CD14-positive monocyte (primary cell): Measurements from ENCODE around the gene TTR. TPM values are rescaled to one million over a fixed set of nuclear protein-coding genes. Genes with fewer than 3 reads are reported as not detected.

Source experiments
- DNase-seq, 3 donors: peaks; one replicate each; pipeline ENCODE4 v3.0.0-alpha.2; 2011 to 2022
- H2AFZ ChIP-seq: 2 replicates; pipeline ENCODE4 v1.6.0; 2012; ENCODE audit warnings: mild to moderate bottlenecking, low read depth, low read length, inconsistent platforms; ENCODE audit not compliant: insufficient read depth, poor library complexity, severe bottlenecking
- H3K27ac ChIP-seq, 2 donors: 1 replicate in 1 of 2; 2 replicates in 1 of 2; pipeline ENCODE4 v1.5.1; 2012 to 2013; ENCODE audit warnings: low read length in 2 of 2, control low read depth in 1 of 2, inconsistent platforms in 1 of 2, low read depth in 1 of 2, mild to moderate bottlenecking in 1 of 2
- H3K27me3 ChIP-seq, 2 donors: one replicate each; pipeline versions ENCODE4 v1.6.0 to v1.6.1; 2011 to 2013; ENCODE audit warnings: low read length in 2 of 2; ENCODE audit not compliant: control insufficient read depth in 2 of 2, insufficient read depth in 2 of 2
- H3K36me3 ChIP-seq, 2 donors: replicated peaks in 1 of 2; 1 replicate in 1 of 2; 2 replicates in 1 of 2; pipeline versions ENCODE4 v1.5.1 to v1.6.1; 2012 to 2013; ENCODE audit warnings: low read length in 2 of 2, control low read depth in 1 of 2, inconsistent platforms in 1 of 2, mild to moderate bottlenecking in 1 of 2; ENCODE audit not compliant: insufficient read depth in 2 of 2, control insufficient read depth in 1 of 2
- H3K4me1 ChIP-seq, 2 donors: 1 replicate in 1 of 2; 2 replicates in 1 of 2; pipeline versions ENCODE4 v1.5.1 to v1.6.1; 2012 to 2013; ENCODE audit warnings: low read length in 2 of 2, control low read depth in 1 of 2, inconsistent platforms in 1 of 2, mild to moderate bottlenecking in 1 of 2, moderate library complexity in 1 of 2; ENCODE audit not compliant: insufficient read depth in 2 of 2, control insufficient read depth in 1 of 2
- H3K4me2 ChIP-seq: replicated peaks from 2 replicates; pipeline ENCODE3; 2012; ENCODE audit warnings: low read length, moderate library complexity, mild to moderate bottlenecking; ENCODE audit not compliant: poor library complexity, severe bottlenecking; ENCODE audit errors: extremely low read depth
- H3K4me3 ChIP-seq, 3 experiments: fragments of 200-600 bp in 1 of 3; sonication (generic) in 1 of 3; replicated peaks in 1 of 3; 1 replicate in 2 of 3; 2 replicates in 1 of 3; pipeline ENCODE4 v1.5.1; 2011 to 2013; ENCODE audit warnings: low read length in 3 of 3, mild to moderate bottlenecking in 3 of 3, control low read depth in 2 of 3, low read depth in 2 of 3, inconsistent platforms in 1 of 3, moderate library complexity in 1 of 3
- H3K79me2 ChIP-seq: 2 replicates; pipeline ENCODE4 v1.6.0; 2012; ENCODE audit warnings: mild to moderate bottlenecking, control low read depth, inconsistent platforms, low read length, moderate library complexity; ENCODE audit not compliant: insufficient read depth
- H3K9ac ChIP-seq: 2 replicates; pipeline ENCODE4 v1.6.0; 2017; ENCODE audit warnings: low read length, mild to moderate bottlenecking; ENCODE audit not compliant: insufficient read depth, poor library complexity, severe bottlenecking
- H3K9me3 ChIP-seq, 2 donors: replicated peaks in 1 of 2; 1 replicate in 1 of 2; 2 replicates in 1 of 2; pipeline versions ENCODE4 v1.5.1 to v1.6.1; 2012 to 2013; ENCODE audit warnings: low read length in 2 of 2, control low read depth in 1 of 2; ENCODE audit not compliant: control insufficient read depth in 1 of 2, insufficient read depth in 1 of 2
- H4K20me1 ChIP-seq: 2 replicates; pipeline ENCODE4 v1.6.0; 2012; ENCODE audit warnings: mild to moderate bottlenecking, low read length, control low read depth, moderate library complexity; ENCODE audit not compliant: insufficient read depth
- H3K27ac Mint-ChIP-seq, 7 donors: one replicate each; pipeline ENCODE4 v1.8.0; 2020; ENCODE audit warnings: mild to moderate bottlenecking in 7 of 7, mixed read lengths in 7 of 7, moderate library complexity in 6 of 7, inconsistent platforms in 2 of 7
- H3K27me3 Mint-ChIP-seq, 3 donors: one replicate each; pipeline ENCODE4 v1.8.0; 2021 to 2022; ENCODE audit warnings: low read depth in 3 of 3, mild to moderate bottlenecking in 3 of 3, mixed read lengths in 3 of 3, moderate library complexity in 3 of 3, inconsistent platforms in 1 of 3
- H3K36me3 Mint-ChIP-seq, 2 donors: one replicate each; pipeline ENCODE4 v1.8.0; 2020; ENCODE audit warnings: mixed read lengths in 2 of 2, inconsistent platforms in 1 of 2, mild to moderate bottlenecking in 1 of 2
- H3K4me1 Mint-ChIP-seq: one replicate; pipeline ENCODE4 v1.8.0; 2020; ENCODE audit warnings: mild to moderate bottlenecking, mixed read lengths
- H3K4me3 Mint-ChIP-seq, 2 donors: one replicate each; pipeline ENCODE4 v1.8.0; 2020; ENCODE audit warnings: mild to moderate bottlenecking in 2 of 2, mixed read lengths in 2 of 2, moderate library complexity in 1 of 2
- H3K9me3 Mint-ChIP-seq, 7 donors: one replicate each; pipeline ENCODE4 v1.8.0; 2020 to 2022; ENCODE audit warnings: mixed read lengths in 7 of 7, mild to moderate bottlenecking in 6 of 7, moderate library complexity in 6 of 7, inconsistent platforms in 2 of 7
- WGBS: methylation state at CpG from one replicate; pipeline ENCODE4 v1.1.5; 2013; ENCODE audit warnings: missing lambda C conversion rate; ENCODE audit not compliant: insufficient coverage; 5-methylcytosine and 5-hydroxymethylcytosine counted together
- intact Hi-C, 2 donors: fragments of 100-400 bp; cut with micrococcal nuclease; formaldehyde crosslinking; loops; one replicate each; pipeline versions ENCODE4 v1.15.0 to v1.15.1; 2023
- polyA plus RNA-seq, 3 donors: library from polyadenylated mRNA; depleted of rRNA in 1 of 3; unstranded in 2 of 3; stranded (reverse) in 1 of 3; fragments of 300-500 nt in 2 of 3; fragments of >200 nt in 1 of 3; fragmentation: Illumina TruSeq in 2 of 3; gene quantifications; 1 replicate in 2 of 3; 2 replicates in 1 of 3; pipeline ENCODE4 v1.2.3, GENCODE V29; 2012 to 2021
- TF ChIP-seq, protein P1 (sequence below): fragments of 200-600 bp; IDR thresholded peaks from one replicate; pipeline ENCODE4 v1.8.0; 2022; ENCODE audit warnings: antibody characterized with exemption, mild to moderate bottlenecking

TTR gene
- polyA plus RNA-seq, 3 donors: not detected

DNA sequence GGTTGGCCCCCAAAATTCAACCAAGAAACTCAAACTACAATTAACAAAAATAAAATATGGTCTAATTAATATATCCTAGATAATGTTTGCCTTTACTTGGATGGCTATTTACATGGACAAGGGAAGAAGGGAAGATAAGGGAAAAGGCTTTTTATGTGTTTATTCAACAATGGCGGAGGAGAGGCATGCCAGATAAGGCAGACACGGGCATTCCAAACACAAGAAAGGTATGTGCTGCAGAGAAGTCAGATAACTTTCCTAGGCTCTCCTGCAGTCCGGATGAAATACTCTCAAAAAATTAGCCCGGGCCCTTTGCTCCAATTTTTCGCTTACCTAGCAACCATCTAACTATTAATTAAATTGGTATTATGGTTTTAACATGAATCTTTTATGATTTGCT lies 5.1 kb upstream of the TTR start:
- Mint-ChIP-seq H3K27me3 (no peaks in the 10 kb centered on the region), H3K4me1 (no peaks in the 10 kb centered on the region), H3K36me3 (no peaks in the 10 kb centered on the region), H3K27ac (no peak overlapping the region), H3K9me3 (peaks cover 0 to 7% (median 2%) of the 10 kb centered on the region in 7 donors), H3K4me3 (no peak overlapping the region)
- no peaks in the 10 kb centered on the region for H3K36me3 ChIP-seq
- H3K4me3 ChIP-seq: no peak overlapping the region
- WGBS: no CpG with 5 or more reads among the region's 5 CpGs
- TF ChIP-seq, protein P1, sequence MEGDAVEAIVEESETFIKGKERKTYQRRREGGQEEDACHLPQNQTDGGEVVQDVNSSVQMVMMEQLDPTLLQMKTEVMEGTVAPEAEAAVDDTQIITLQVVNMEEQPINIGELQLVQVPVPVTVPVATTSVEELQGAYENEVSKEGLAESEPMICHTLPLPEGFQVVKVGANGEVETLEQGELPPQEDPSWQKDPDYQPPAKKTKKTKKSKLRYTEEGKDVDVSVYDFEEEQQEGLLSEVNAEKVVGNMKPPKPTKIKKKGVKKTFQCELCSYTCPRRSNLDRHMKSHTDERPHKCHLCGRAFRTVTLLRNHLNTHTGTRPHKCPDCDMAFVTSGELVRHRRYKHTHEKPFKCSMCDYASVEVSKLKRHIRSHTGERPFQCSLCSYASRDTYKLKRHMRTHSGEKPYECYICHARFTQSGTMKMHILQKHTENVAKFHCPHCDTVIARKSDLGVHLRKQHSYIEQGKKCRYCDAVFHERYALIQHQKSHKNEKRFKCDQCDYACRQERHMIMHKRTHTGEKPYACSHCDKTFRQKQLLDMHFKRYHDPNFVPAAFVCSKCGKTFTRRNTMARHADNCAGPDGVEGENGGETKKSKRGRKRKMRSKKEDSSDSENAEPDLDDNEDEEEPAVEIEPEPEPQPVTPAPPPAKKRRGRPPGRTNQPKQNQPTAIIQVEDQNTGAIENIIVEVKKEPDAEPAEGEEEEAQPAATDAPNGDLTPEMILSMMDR: no peak
- intact Hi-C loops: no loop called here
- no peaks in the 10 kb centered on the region for H3K27me3 ChIP-seq
- no peaks in the 10 kb centered on the region for H3K79me2 ChIP-seq
- DNase-seq: no peak
- no peak overlapping the region for H3K4me2 ChIP-seq
- no peak overlapping the region for H3K27ac ChIP-seq
- H3K9me3 ChIP-seq: no peaks in the 10 kb centered on the region
- no peak overlapping the region for H2AFZ ChIP-seq
- no peak overlapping the region for H3K9ac ChIP-seq
- H3K4me1 ChIP-seq: no peaks in the 10 kb centered on the region
- H4K20me1 ChIP-seq: no peaks in the 10 kb centered on the region

DNA sequence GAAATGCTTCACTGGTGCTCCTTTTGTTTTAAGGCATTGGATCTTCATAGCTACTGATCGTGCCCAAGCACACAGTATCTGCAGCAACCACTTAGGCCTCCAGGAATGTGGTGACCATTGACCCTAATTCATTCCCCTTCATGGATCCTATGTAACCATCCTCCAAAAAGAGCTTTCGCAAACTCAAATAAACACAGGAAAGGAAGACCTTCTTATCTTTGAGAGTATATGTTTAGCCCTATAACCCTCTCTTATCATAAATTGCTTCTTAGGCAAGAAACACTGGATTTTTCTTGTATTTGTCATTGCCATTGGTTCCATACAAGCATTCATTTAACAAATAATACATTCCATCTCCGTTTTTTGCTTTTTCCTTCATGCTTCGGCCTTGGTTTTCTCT lies 4.1 kb upstream of the TTR start:
- H3K9ac ChIP-seq: no peak overlapping the region
- no peak overlapping the region for H2AFZ ChIP-seq
- no peaks in the 10 kb centered on the region for H3K36me3 Mint-ChIP-seq
- H3K79me2 ChIP-seq: no peaks in the 10 kb centered on the region
- TF ChIP-seq, protein P1: no peak
- no peaks in the 10 kb centered on the region for H3K4me1 Mint-ChIP-seq
- intact Hi-C loops: no loop called here
- H3K27me3 ChIP-seq: no peaks in the 10 kb centered on the region
- no peaks in the 10 kb centered on the region for H4K20me1 ChIP-seq
- H3K27ac Mint-ChIP-seq: no peak overlapping the region
- no peak overlapping the region for H3K4me3 Mint-ChIP-seq
- H3K9me3 Mint-ChIP-seq: peaks cover 0 to 7% (median 2%) of the 10 kb centered on the region in 7 donors
- H3K4me1 ChIP-seq: no peaks in the 10 kb centered on the region
- no peak overlapping the region for H3K4me3 ChIP-seq
- no peak overlapping the region for H3K4me2 ChIP-seq
- 100% methylated on average over 1 of the region's 4 CpGs for WGBS
- H3K9me3 ChIP-seq: no peaks in the 10 kb centered on the region
- no peak overlapping the region for H3K27ac ChIP-seq
- DNase-seq: no peak
- no peaks in the 10 kb centered on the region for H3K36me3 ChIP-seq
- H3K27me3 Mint-ChIP-seq: no peaks in the 10 kb centered on the region
